HG03095 (cell line): ENCODE data around the gene LRRC1.

Experiments
- ATAC-seq: cut with Tn5 transposase; IDR thresholded peaks from one replicate; pipeline ENCODE4 v1.9.1; 2021; ENCODE audit warnings: moderate library complexity; ENCODE audit not compliant: unreplicated experiment

The LRRC1 gene

DNA sequence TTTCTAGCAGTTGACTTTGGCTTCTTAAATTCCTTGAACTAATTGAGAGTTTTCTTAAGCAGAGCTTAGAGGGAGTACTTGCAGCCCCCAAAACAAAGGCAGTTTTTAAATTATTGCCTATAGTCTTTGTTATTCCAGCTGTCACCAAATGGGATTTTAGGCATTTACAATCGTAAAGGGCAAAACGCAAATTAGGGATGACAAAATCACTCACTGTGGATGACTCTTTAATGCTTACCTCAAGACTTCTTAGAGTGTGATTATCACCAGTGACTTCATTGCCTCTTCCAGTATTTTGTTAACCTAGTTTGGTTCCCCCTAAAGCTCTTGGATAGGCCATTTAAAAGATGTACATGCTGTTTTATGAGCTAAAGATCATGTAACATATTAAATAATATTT lies 126.8 kb downstream of the LRRC1 start:
- ATAC-seq = no peak

- ATAC-seq = no peak
Measured at GRCh38 chr6:53922539-53922981, 127.8 kb downstream of the LRRC1 start.

- no peak for ATAC-seq
Measured at GRCh38 chr6:53924277-53924676, 129.5 kb downstream of the LRRC1 start.

- ATAC-seq = no peak
Measured at GRCh38 chr6:53924821-53925422, 130.1 kb downstream of the LRRC1 start.

DNA sequence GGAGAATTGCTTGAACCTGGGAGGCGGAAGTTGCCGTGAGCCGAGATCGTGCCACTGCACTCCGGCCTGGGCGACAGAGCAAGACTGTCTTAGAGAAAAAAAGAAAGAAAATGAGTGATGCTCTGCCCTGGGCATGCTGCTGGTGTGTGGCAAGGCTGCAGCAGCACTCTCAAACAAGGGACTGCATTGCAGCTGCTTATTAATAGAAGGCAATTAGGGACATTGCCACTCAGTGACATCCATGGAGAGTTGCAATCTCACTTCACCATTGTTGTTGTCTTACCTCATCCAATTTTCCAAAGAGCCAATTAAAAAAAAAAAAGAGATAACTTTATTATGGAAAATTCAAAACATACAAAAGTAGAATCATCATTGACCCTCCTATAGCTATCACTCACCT lies 131.1 kb downstream of the LRRC1 start:
- no peak for ATAC-seq

- no peak for ATAC-seq
Measured at GRCh38 chr6:53926505-53926904, 131.7 kb downstream of the LRRC1 start.

DNA sequence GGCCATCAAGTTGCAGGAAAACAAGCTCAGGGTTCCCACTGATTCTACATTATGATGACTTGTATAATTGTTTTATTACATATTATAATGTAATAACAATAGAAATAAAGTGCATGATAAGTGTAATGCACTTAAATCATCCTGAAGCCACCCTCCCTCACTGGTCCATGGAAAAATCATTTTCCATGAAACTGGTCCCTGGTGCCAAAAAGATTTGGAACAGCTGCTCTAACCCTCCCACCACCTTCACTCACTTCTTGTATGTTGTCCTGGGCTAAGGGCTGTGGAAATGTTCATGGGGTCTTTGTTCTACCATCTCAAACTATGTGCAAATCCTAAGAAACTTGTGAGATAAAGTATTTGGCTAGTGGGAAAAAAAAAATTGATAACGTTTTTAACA lies 133.8 kb downstream of the LRRC1 start:
- ATAC-seq = no peak

- no peak for ATAC-seq
Measured at GRCh38 chr6:53929041-53929820, 134.4 kb downstream of the LRRC1 start.

DNA sequence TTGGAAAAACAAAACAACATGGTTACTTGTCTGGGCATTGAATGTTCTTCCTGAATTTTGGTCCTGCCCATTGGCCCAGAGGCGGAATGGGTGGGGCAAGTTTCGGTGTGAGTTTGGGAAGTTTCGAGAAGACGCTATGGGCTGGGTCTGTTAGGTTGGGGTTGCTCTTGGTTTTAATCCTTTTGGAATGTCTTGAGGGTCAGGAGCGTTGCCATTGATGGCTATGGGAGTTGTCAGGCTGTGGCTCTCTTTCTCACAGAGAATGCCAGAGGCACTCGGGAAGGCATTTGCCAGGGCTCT lies 135.0 kb downstream of the LRRC1 start:
- ATAC-seq = no peak

GRCh38 chr6:53930330-53930729 lies 135.5 kb downstream of the LRRC1 start:
- ATAC-seq = no peak

DNA sequence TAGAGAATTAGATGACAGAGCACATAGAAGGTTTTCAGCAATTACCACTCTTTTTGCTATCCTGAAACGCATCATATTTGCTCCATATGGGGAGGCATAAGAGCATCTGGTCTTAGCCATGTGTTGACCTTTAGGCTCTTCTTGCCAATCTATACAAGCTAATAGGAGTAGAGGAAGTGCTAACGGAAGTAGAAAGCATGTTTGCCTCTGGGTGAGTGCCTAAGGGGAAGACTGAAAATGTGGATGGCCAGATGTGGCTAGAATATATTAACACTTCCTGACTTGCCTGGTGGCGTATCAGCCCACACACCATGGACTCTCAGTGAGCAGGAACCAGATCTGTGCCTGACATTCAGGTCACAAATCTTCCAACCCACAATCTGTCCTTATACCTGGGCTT lies 136.3 kb downstream of the LRRC1 start:
- ATAC-seq = no peak

DNA sequence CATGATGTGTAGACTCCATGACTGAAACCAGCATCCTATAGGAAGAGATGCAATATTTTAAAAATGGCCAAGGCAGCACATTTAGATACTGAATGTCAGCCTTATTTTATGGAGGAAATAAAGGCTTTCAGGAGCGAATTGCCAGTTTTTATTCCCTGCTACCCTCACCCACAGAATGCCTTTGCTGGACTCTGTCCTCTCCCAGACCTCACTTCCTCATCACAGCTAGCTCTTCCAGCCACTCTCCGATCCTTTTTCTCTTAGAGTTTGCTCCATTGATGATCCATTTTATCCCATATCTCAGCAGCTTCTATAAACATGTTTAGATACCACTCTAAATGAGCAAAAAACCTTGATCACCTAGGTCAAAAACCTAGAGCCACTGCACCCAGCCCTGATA lies 137.7 kb downstream of the LRRC1 start:
- no peak for ATAC-seq

DNA sequence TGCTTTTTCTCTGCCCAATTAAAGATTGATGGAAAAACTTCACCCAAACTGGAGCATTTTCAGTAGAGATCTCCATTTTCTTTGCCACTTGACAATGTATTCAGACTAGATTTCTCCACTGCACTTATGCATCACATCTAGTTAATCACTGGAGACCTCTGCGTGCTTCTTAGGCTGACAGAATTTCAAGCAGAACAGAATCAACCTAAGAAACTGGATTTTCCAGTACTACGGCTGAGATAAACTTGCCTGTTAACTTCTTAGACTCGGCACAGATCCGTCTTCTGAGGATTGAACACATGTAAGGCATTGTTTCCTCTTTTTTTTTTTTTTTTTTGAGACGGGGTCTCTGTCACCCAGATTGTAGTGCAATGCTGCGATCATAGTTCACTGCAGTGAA lies 139.2 kb downstream of the LRRC1 start:
- ATAC-seq = no peak

GRCh38 chr6:53937461-53937860 lies 142.7 kb downstream of the LRRC1 start:
- ATAC-seq = no peak

GRCh38 chr6:53938810-53939209 lies 144.0 kb downstream of the LRRC1 start:
- ATAC-seq = no peak

- no peak for ATAC-seq
Measured at GRCh38 chr6:53939830-53940229, 145.0 kb downstream of the LRRC1 start.

DNA sequence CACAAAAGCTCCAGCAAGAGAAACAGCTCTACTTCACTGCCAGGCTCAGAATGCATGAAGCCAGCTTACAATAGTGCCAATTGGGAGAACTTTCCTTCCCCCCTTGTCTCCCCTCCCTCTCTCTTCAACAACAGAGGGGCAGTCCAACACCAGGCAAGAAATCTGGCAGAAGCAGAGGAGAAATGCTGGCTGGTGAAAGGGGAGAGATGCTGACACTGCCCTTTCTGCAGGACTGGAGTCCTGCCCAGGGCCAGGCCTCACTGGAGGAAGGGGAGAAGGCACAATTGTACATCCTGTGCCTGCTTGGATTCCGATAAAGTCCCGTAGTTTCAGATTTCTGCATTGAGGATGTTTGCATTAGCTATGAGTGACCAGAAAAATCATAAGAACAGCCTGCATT lies 148.6 kb downstream of the LRRC1 start:
- no peak for ATAC-seq

DNA sequence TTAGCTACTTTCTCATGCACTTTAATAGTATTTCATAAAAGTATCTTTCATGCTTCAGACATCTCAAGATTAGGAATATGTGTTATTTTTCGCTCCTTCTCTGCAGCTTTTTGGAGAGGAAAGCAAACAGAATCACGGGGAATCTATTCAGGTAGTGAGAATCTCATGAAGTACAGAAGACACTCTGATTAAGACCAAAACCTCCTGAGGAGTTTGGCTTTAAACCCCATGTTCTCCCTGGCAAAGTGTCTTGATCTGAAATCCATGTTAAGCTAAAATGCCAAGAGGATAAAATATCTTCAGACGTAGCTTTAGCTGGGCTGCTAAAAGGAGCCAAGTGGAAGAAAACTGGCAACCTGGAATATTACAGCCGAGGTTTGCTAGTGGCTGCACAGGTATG lies 149.3 kb downstream of the LRRC1 start:
- ATAC-seq = no peak

DNA sequence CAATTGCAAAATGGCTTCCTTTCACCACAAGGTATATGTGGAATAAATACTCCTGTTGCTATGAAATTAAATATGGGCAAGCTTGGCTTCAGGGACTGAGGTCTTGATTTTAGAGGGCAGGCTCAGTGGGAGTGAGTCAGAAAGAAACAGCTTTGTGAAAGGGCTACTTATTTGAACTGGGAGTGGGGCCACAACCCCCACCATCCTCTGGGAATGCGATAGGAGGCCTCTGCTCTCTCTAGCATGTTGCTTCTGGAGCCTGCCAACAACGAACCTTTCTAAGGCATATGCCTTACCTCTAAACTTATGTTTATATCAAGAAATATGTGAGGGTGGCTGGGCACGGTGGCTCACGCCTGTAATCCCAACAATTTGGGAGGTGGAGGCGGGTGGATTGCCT lies 149.7 kb downstream of the LRRC1 start:
- ATAC-seq = no peak

- ATAC-seq = no peak
Measured at GRCh38 chr6:53945765-53946407, 151.1 kb downstream of the LRRC1 start.

GRCh38 chr6:53947780-53948179 lies 153.0 kb downstream of the LRRC1 start:
- ATAC-seq = no peak

- no peak for ATAC-seq
Measured at GRCh38 chr6:53951383-53951782, 156.6 kb downstream of the LRRC1 start.
